GM18951 (cell line): ENCODE measurements around the gene GFPT1.

Experiments used
- POLR2A ChIP-seq: IDR thresholded peaks from 4 replicates; pipeline ENCODE4 v1.6.1; 2011; ENCODE audit warnings: mild to moderate bottlenecking; ENCODE audit not compliant: insufficient read length, insufficient read depth; ENCODE audit errors: extremely low read depth
- in situ Hi-C: fragments of 300-500 bp; cut with MboI; formaldehyde crosslinking; loops from one replicate; pipeline ENCODE4 v1.12.0; 2022; ENCODE audit warnings: low sequenced_read_pairs, mixed read lengths, inconsistent platforms; ENCODE audit not compliant: unreplicated experiment

The GFPT1 gene

GRCh38 chr2:69333352-69333751, 53.7 kb downstream of the GFPT1 start:
- in situ Hi-C loops: no loop called here
- no peak for TF ChIP-seq POLR2A

- no peak for TF ChIP-seq POLR2A
- in situ Hi-C loops: no loop called here
Measured at GRCh38 chr2:69330781-69331180, 56.2 kb downstream of the GFPT1 start.

GRCh38 chr2:69322631-69323030, 64.4 kb downstream of the GFPT1 start:
- TF ChIP-seq POLR2A: no peak
- in situ Hi-C loops: no loop called here

- no peak for TF ChIP-seq POLR2A
- in situ Hi-C loops: no loop called here
Measured at GRCh38 chr2:69316550-69316949, 70.5 kb downstream of the GFPT1 start.

GRCh38 chr2:69315160-69315761, 71.8 kb downstream of the GFPT1 start:
- in situ Hi-C loops: no loop called here
- no peak for TF ChIP-seq POLR2A

GRCh38 chr2:69311024-69311416, 76.0 kb downstream of the GFPT1 start:
- in situ Hi-C loops: no loop called here

GRCh38 chr2:69310111-69311023, 76.7 kb downstream of the GFPT1 start:
- in situ Hi-C loops: no loop called here
- no peak for TF ChIP-seq POLR2A

More at GRCh38 chr2:69311024-69311416, 76.0 kb downstream of the GFPT1 start:
- no peak for TF ChIP-seq POLR2A

GRCh38 chr2:69309351-69310110, 77.5 kb downstream of the GFPT1 start:
- no peak for TF ChIP-seq POLR2A
- in situ Hi-C loops: no loop called here

GRCh38 chr2:69308338-69308737, 78.7 kb downstream of the GFPT1 start:
- no peak for TF ChIP-seq POLR2A
- in situ Hi-C loops: no loop called here

GRCh38 chr2:69307579-69308064, 79.4 kb downstream of the GFPT1 start:
- no peak for TF ChIP-seq POLR2A
- in situ Hi-C loops: no loop called here

GRCh38 chr2:69306822-69307578, 80.0 kb downstream of the GFPT1 start:
- TF ChIP-seq POLR2A: no peak
- in situ Hi-C loops: no loop called here

GRCh38 chr2:69306393-69306821, 80.6 kb downstream of the GFPT1 start:
- in situ Hi-C loops: no loop called here

More at GRCh38 chr2:69306393-69306821, 80.6 kb downstream of the GFPT1 start:
- TF ChIP-seq POLR2A: no peak
